ENCODE measurements around the gene SPINDOC. TPM values are rescaled to one million over a fixed set of nuclear protein-coding genes. Genes with fewer than 3 reads are reported as not detected.
A peak's percentile ranks its signal among the peaks of the same experiment; 100 is the strongest.
"Not testable (repeated sequence)": the region's sequence is repeated elsewhere in the genome, so short reads cannot be mapped to it uniquely, and the experiment has no call there.

Gene SPINDOC
- total RNA-seq, 1 donor from 2014 or later: 32.2 TPM

- Mint-ChIP-seq H3K36me3 (ENCODE audit: low read depth) (no peaks in the 10 kb centered on the region), H3K9me3 (ENCODE audit: low read depth) (no peaks in the 10 kb centered on the region), H3K27ac (ENCODE audit: unreplicated experiment) (no peak overlapping the region), H3K27me3 (ENCODE audit: low read depth) (no peaks in the 10 kb centered on the region), H3K4me3 (ENCODE audit: unreplicated experiment) (no peak overlapping the region), H3K4me1 (ENCODE audit: low read depth) (peaks cover 10% of the 10 kb centered on the region)
- DNase-seq (ENCODE audit: low spot score): no peak
- TF ChIP-seq, protein P1, sequence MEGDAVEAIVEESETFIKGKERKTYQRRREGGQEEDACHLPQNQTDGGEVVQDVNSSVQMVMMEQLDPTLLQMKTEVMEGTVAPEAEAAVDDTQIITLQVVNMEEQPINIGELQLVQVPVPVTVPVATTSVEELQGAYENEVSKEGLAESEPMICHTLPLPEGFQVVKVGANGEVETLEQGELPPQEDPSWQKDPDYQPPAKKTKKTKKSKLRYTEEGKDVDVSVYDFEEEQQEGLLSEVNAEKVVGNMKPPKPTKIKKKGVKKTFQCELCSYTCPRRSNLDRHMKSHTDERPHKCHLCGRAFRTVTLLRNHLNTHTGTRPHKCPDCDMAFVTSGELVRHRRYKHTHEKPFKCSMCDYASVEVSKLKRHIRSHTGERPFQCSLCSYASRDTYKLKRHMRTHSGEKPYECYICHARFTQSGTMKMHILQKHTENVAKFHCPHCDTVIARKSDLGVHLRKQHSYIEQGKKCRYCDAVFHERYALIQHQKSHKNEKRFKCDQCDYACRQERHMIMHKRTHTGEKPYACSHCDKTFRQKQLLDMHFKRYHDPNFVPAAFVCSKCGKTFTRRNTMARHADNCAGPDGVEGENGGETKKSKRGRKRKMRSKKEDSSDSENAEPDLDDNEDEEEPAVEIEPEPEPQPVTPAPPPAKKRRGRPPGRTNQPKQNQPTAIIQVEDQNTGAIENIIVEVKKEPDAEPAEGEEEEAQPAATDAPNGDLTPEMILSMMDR (IDR thresholded peaks at IDR 0.05): no peak
Observed at GRCh38 chr11:63804259-63804658, 9.0 kb upstream of the SPINDOC start.

DNA sequence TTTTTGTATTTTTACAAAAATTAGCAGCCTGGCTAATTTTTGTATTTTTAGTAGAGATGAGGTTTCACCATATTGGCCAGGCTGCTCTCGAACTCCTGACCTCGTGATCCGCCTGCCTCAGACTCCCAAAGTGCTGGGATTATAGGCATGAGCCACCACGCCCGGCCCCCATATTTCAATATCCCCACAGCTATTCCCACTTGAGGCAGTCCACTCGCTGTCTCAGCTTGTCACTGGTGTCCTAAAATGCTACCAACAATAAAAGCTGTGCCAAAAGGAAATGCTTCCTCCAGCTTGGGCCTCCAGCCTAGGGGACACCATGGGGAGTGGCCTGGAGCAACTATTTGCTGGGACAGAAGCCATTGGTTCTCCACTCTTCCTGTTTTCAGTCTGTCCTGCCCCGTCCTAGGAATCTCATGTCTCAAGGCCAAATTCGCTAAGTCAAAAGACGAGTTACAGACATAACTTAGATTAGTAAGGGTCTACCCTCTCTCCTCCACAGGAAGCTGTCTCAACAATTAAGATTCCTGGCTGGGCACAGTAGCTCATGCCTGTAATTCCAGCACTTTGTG is 7.3 kb upstream of the SPINDOC start:
- no peaks in the 10 kb centered on the region for H3K36me3 Mint-ChIP-seq (ENCODE audit: low read depth)
- no peaks in the 10 kb centered on the region for H3K27me3 Mint-ChIP-seq (ENCODE audit: low read depth)
- peak overlapping the region; percentile 73 for H3K27ac Mint-ChIP-seq (ENCODE audit: unreplicated experiment)
- no peak for DNase-seq (ENCODE audit: low spot score)
- TF ChIP-seq, protein P1 (IDR thresholded peaks at IDR 0.05): no peak
- no peaks in the 10 kb centered on the region for H3K9me3 Mint-ChIP-seq (ENCODE audit: low read depth)
- H3K4me3 Mint-ChIP-seq (ENCODE audit: unreplicated experiment): peak overlapping the region; percentile 4
- peaks cover 10% of the 10 kb centered on the region for H3K4me1 Mint-ChIP-seq (ENCODE audit: low read depth)

- H3K27ac Mint-ChIP-seq (ENCODE audit: unreplicated experiment); H3K36me3 Mint-ChIP-seq (ENCODE audit: low read depth); H3K4me3 Mint-ChIP-seq (ENCODE audit: unreplicated experiment); DNase-seq (ENCODE audit: low spot score); H3K27me3 Mint-ChIP-seq (ENCODE audit: low read depth); H3K9me3 Mint-ChIP-seq (ENCODE audit: low read depth): not testable (repeated sequence)
- H3K4me1 Mint-ChIP-seq (ENCODE audit: low read depth): peaks cover 38% of the 10 kb centered on the region
Observed at GRCh38 chr11:63810383-63810782, 2.9 kb upstream of the SPINDOC start.

DNA sequence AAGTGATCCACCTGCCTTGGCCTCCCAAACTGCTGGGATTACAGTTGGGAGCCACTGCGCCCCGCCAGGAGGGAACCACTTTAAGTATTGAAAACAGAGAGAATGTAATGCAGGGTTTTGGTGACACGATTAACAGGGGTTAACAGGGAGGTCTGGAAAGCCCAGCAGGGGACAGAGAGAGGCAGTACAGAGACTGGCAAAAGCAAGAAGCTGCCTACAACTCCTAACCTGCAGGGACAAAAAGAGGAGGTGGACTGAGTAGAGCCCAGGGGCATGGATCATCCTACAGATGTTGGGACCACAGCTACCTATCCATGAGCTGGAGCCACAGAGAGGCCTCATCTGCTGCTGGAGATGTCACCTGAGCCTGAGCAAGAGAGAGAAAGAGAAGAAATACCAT is 1.7 kb upstream of the SPINDOC start:
- Mint-ChIP-seq H3K9me3 (ENCODE audit: low read depth) (no peaks in the 10 kb centered on the region), H3K4me3 (ENCODE audit: unreplicated experiment) (no peak overlapping the region), H3K27ac (ENCODE audit: unreplicated experiment) (no peak overlapping the region), H3K36me3 (ENCODE audit: low read depth) (peaks cover 2% of the 10 kb centered on the region), H3K27me3 (ENCODE audit: low read depth) (no peaks in the 10 kb centered on the region), H3K4me1 (ENCODE audit: low read depth) (peaks cover 39% of the 10 kb centered on the region)
- TF ChIP-seq, protein P1 (IDR thresholded peaks at IDR 0.05): no peak
- no peak for DNase-seq (ENCODE audit: low spot score)

DNA sequence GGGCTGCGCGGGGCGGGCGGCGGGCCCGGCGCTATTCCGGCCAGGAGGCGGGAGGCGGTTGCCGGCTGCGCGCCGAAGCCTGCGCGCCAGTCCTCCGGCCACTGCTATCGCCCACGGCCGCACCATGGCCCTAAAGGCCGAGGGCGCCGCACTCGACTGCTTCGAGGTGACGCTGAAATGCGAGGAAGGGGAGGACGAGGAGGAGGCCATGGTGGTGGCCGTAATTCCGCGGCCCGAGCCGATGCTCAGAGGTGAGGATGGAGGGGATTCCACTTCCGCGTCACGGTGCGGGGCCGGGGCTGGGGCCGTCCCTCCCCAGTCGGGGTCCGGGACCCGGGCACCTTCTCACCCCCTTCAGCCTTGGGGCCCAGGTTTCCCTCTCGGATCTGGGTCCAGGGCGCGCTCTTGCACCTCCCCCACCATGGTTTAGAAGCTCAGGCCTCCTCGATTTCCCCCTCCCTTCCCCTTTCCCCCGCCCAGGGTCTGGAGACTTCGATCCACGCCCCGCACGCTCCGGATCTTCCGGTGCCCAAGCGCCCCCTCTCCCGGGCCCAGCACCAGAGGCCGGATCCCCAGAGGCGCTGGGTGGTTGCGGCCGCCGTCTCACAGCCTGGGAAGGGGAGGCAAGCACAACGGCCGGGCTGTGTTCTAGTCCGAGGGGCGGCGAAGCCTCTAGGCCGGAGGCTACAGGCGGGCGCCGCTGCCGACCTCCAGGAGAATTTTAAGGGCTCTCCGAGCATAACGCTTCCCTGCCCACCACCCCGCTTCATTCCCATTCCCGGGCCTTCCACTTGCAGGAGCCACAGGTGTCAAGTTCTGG is 517 bp downstream of the SPINDOC start:
- no peaks in the 10 kb centered on the region for H3K9me3 Mint-ChIP-seq (ENCODE audit: low read depth)
- TF ChIP-seq, protein P1 (IDR thresholded peaks at IDR 0.05): peak; percentile 27
- H3K4me1 Mint-ChIP-seq (ENCODE audit: low read depth): peaks cover 36% of the 10 kb centered on the region
- H3K27me3 Mint-ChIP-seq (ENCODE audit: low read depth): no peaks in the 10 kb centered on the region
- peak overlapping the region; percentile 69 for H3K27ac Mint-ChIP-seq (ENCODE audit: unreplicated experiment)
- no peak for DNase-seq (ENCODE audit: low spot score)
- H3K36me3 Mint-ChIP-seq (ENCODE audit: low read depth): peaks cover 5% of the 10 kb centered on the region
- H3K4me3 Mint-ChIP-seq (ENCODE audit: unreplicated experiment): peak overlapping the region; percentile 83
